OCI-LY3 (cell line): ENCODE results near the gene DPP3.

Experiments
- H2AFZ ChIP-seq: fragments of 200-600, 300-600 bp; shearing (Covaris generic); 2 replicates; pipeline ENCODE4 v1.6.0; 2014; ENCODE audit warnings: antibody characterized with exemption, low read depth, low read length
- H3K27ac ChIP-seq: fragments of 200-600, 300-600 bp; sonication (generic); 2 replicates; pipeline ENCODE4 v1.5.1; 2014; ENCODE audit warnings: mild to moderate bottlenecking, low read length, moderate library complexity, mixed read lengths
- H3K27me3 ChIP-seq: fragments of 200-600, 300-600 bp; sonication (generic); 2 replicates; pipeline ENCODE4 v1.6.1; 2014; ENCODE audit warnings: low read depth, low read length, mixed read lengths
- H3K36me3 ChIP-seq: fragments of 200-600, 300-600 bp; sonication (generic); replicated peaks from 2 replicates; pipeline ENCODE3; 2014; ENCODE audit warnings: low read depth, low read length, mixed read lengths
- H3K4me1 ChIP-seq: fragments of 300-600, 200-600 bp; sonication (generic); 2 replicates; pipeline ENCODE4 v1.6.1; 2014; ENCODE audit warnings: low read length, mixed read lengths
- H3K4me2 ChIP-seq: fragments of 200-600, 300-600 bp; sonication (generic); 2 replicates; pipeline ENCODE4 v1.6.1; 2014; ENCODE audit warnings: low read length, mixed read lengths
- H3K4me3 ChIP-seq: fragments of 300-600, 200-600 bp; sonication (generic); 2 replicates; pipeline ENCODE4 v1.5.1; 2014; ENCODE audit warnings: antibody characterized with exemption, mild to moderate bottlenecking, low read length, moderate library complexity
- H3K79me2 ChIP-seq: fragments of 300-600, 200-600 bp; shearing (Covaris generic); 2 replicates; pipeline ENCODE4 v1.6.1; 2014; ENCODE audit warnings: mild to moderate bottlenecking, low read length, mixed read lengths
- H3K9ac ChIP-seq: fragments of 300-600, 200-600 bp; shearing (Covaris generic); 2 replicates; pipeline ENCODE4 v1.6.0; 2014; ENCODE audit warnings: mild to moderate bottlenecking, low read length, moderate library complexity
- H3K9me3 ChIP-seq: fragments of 200-600, 300-600 bp; shearing (Covaris generic); 2 replicates; pipeline ENCODE4 v1.6.1; 2014; ENCODE audit warnings: low read length, mixed read lengths; ENCODE audit not compliant: insufficient read depth
- H4K20me1 ChIP-seq: fragments of 200-600, 300-600 bp; sonication (generic); 2 replicates; pipeline ENCODE4 v1.6.1; 2016; ENCODE audit warnings: low read length, mixed read lengths; ENCODE audit not compliant: insufficient read depth
- EZH2phosphoT487 ChIP-seq: fragments of 200-600 bp; shearing (Covaris generic); IDR thresholded peaks from 2 replicates; pipeline ENCODE4 v1.6.1; 2018; ENCODE audit warnings: antibody characterized with exemption, mixed run types, low read depth
- TF ChIP-seq, protein P1 (sequence below): fragments of 200-600, 300-600 bp; sonication (generic); IDR thresholded peaks from 2 replicates; pipeline ENCODE4 v1.5.1; 2014; ENCODE audit warnings: antibody characterized with exemption, low read length, low read depth

Gene DPP3

DNA sequence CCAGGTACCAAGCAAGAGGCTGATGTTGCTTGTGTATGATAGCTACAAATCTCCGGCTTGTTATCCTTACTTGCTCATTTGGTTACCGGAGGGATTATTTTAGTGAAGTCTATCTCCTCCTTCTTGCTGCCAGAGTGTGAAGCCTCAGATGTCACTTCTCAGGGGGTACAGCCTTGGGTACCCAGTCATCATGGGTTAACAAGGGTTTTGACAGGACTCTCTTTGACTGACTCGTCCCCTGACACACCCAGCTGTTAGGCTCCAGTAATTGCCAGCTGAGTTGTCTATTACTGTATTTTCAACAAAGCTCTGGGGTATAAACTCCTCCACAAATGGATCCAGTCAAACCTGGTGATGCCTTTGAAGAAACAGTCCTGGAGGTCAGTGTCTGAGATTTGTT, 25.4 kb upstream of the DPP3 start:
- no peak overlapping the region for H3K4me2 ChIP-seq
- H3K9ac ChIP-seq = no peak overlapping the region
- H3K36me3 ChIP-seq = no peaks in the 10 kb centered on the region
- no peaks in the 10 kb centered on the region for H4K20me1 ChIP-seq
- no peak overlapping the region for H3K4me3 ChIP-seq
- TF ChIP-seq, protein P1, sequence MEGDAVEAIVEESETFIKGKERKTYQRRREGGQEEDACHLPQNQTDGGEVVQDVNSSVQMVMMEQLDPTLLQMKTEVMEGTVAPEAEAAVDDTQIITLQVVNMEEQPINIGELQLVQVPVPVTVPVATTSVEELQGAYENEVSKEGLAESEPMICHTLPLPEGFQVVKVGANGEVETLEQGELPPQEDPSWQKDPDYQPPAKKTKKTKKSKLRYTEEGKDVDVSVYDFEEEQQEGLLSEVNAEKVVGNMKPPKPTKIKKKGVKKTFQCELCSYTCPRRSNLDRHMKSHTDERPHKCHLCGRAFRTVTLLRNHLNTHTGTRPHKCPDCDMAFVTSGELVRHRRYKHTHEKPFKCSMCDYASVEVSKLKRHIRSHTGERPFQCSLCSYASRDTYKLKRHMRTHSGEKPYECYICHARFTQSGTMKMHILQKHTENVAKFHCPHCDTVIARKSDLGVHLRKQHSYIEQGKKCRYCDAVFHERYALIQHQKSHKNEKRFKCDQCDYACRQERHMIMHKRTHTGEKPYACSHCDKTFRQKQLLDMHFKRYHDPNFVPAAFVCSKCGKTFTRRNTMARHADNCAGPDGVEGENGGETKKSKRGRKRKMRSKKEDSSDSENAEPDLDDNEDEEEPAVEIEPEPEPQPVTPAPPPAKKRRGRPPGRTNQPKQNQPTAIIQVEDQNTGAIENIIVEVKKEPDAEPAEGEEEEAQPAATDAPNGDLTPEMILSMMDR = no peak
- TF ChIP-seq EZH2phosphoT487 = no peak
- H3K9me3 ChIP-seq = no peaks in the 10 kb centered on the region
- no peak overlapping the region for H3K27ac ChIP-seq
- H3K27me3 ChIP-seq = peaks cover 22% of the 10 kb centered on the region
- H3K4me1 ChIP-seq = peaks cover 32% of the 10 kb centered on the region
- H2AFZ ChIP-seq = no peak overlapping the region
- no peaks in the 10 kb centered on the region for H3K79me2 ChIP-seq

DNA sequence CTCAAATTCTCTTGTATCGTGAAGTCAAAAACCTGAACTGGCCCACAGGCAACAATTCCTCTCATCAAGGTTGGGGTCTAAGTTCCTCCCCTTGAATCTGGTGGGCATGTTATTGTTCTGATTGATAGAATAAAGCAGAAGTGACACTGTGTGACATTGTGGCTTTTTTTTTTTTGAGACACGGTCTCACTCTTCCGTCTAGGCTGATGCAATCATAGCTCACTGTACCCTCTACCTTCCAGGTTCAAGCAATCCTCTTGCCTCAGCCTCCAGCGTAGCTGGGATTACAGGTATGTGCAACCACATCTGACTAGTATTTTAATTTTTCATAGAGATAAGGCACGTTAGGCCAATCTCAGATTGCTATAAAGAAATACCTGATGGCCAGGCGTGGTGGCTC, 22.4 kb upstream of the DPP3 start:
- Histone ChIP-seq H3K4me2 (peak overlapping the region; percentile 72), H3K4me1 (peaks cover 32% of the 10 kb centered on the region), H3K9me3 (no peaks in the 10 kb centered on the region), H3K9ac (peak overlapping the region; percentile 46; the same call in 1 of the 2 replicates), H3K27me3 (peaks cover 18% of the 10 kb centered on the region), H3K36me3 (no peaks in the 10 kb centered on the region), H3K4me3 (peak overlapping the region; percentile 30), H4K20me1 (no peaks in the 10 kb centered on the region), H3K79me2 (no peaks in the 10 kb centered on the region), H2AFZ (peak overlapping the region; percentile 12; the same call in 1 of the 2 replicates), H3K27ac (no peak overlapping the region; the same call in 1 of the 2 replicates)
- TF ChIP-seq, protein P1 = no peak
- TF ChIP-seq EZH2phosphoT487 = no peak

- H3K4me1 ChIP-seq = peaks cover 32% of the 10 kb centered on the region
- peak overlapping the region; percentile 34 for H3K4me3 ChIP-seq
- peak overlapping the region; percentile 44 for H3K27ac ChIP-seq
- H3K27me3 ChIP-seq = peaks cover 16% of the 10 kb centered on the region
- no peak overlapping the region for H3K9ac ChIP-seq
- no peak for TF ChIP-seq EZH2phosphoT487
- TF ChIP-seq, protein P1 = no peak
- H3K36me3 ChIP-seq = no peaks in the 10 kb centered on the region
- H3K79me2 ChIP-seq = no peaks in the 10 kb centered on the region
- peak overlapping the region; percentile 72 for H3K4me2 ChIP-seq
- no peaks in the 10 kb centered on the region for H4K20me1 ChIP-seq
- no peak overlapping the region for H2AFZ ChIP-seq
- H3K9me3 ChIP-seq = no peaks in the 10 kb centered on the region
These were observed 21.0 kb upstream of the DPP3 start for GRCh38 chr11:66459138-66459778.

GRCh38 chr11:66462010-66462409, 18.2 kb upstream of the DPP3 start:
- H3K4me1 ChIP-seq = peaks cover 42% of the 10 kb centered on the region

More at GRCh38 chr11:66462010-66462409, 18.2 kb upstream of the DPP3 start:
- Histone ChIP-seq H3K27ac (no peak overlapping the region), H3K79me2 (no peaks in the 10 kb centered on the region), H2AFZ (no peak overlapping the region), H3K9ac (no peak overlapping the region), H3K27me3 (no peaks in the 10 kb centered on the region), H3K4me2 (no peak overlapping the region), H3K4me3 (no peak overlapping the region), H3K9me3 (no peaks in the 10 kb centered on the region), H4K20me1 (no peaks in the 10 kb centered on the region), H3K36me3 (no peaks in the 10 kb centered on the region)
- TF ChIP-seq, protein P1 = no peak
- TF ChIP-seq EZH2phosphoT487 = no peak
